Mucosa of descending colon (tissue), 3 donors: Measurements from ENCODE around the gene SPATA3. TPM values are rescaled to one million over a fixed set of nuclear protein-coding genes. Genes with fewer than 3 reads are reported as not detected.

Experiments used
- ATAC-seq: fragments of 200-7000 bp; cut with Tn5 transposase; one replicate; pipeline ENCODE4 v1.9.1; 2020; ENCODE audit warnings: mild to moderate bottlenecking, moderate library complexity
- DNase-seq, 3 donors: peaks; one replicate each; pipeline ENCODE4 v3.0.0-alpha.2; 2020
- H3K36me3 ChIP-seq: fragments of 200-600 bp; one replicate; pipeline ENCODE4 v1.8.0; 2021; ENCODE audit warnings: low read depth, mild to moderate bottlenecking
- H3K4me1 ChIP-seq: fragments of 200-600 bp; one replicate; pipeline ENCODE4 v1.8.0; 2021; ENCODE audit warnings: low read depth, mild to moderate bottlenecking
- H3K4me3 ChIP-seq: fragments of 200-600 bp; one replicate; pipeline ENCODE4 v1.8.0; 2021; ENCODE audit warnings: mild to moderate bottlenecking
- H3K9me3 ChIP-seq: fragments of 200-600 bp; one replicate; pipeline ENCODE4 v1.8.0; 2021; ENCODE audit warnings: mild to moderate bottlenecking
- intact Hi-C, 2 donors: fragments of 100-400 bp; cut with DNase I in 1 of 2; cut with micrococcal nuclease in 1 of 2; formaldehyde crosslinking; loops; one replicate each; pipeline versions ENCODE4 v1.11.0 to v1.11.1; 2022; cut with DNase I, micrococcal nuclease
- total RNA-seq, 3 donors: library from RNA; stranded (reverse); fragmentation: NEBNext Ultra II Directional in 2 of 3; extraction: Animal tissue kit (Norgen Biotek cat#: 25700) in 2 of 3; gene quantifications; one replicate each; pipeline versions ENCODE4 v1.2.1 to v1.2.4, GENCODE V29; 2021 to 2023
- TF ChIP-seq, protein P1 (sequence below): fragments of 200-600 bp; IDR thresholded peaks from one replicate; pipeline ENCODE4 v1.8.0; 2022; ENCODE audit warnings: antibody characterized with exemption, mild to moderate bottlenecking
- donor health status: DM: no; HTN: no; CAD: no; lungs with moderate emphysema.
- donor health status: DM: no; HTN: no; CAD: no.
- donor health status: DM: no; HTN: yes; CAD: no.

The SPATA3 gene
- total RNA-seq, 3 donors from 2014 or later: not detected

GRCh38 chr2:230972046-230972445 is 23.9 kb upstream of the SPATA3 start:
- intact Hi-C loops: no loop called here
- H3K36me3 ChIP-seq: no peaks in the 10 kb centered on the region
- DNase-seq: no peak

GRCh38 chr2:230974096-230974913 is 21.6 kb upstream of the SPATA3 start:
- no peaks in the 10 kb centered on the region for H3K36me3 ChIP-seq
- ATAC-seq (peak; percentile 82), DNase-seq (peak in 2 of 3 donors; percentile 23 to 66)
- TF ChIP-seq, protein P1, sequence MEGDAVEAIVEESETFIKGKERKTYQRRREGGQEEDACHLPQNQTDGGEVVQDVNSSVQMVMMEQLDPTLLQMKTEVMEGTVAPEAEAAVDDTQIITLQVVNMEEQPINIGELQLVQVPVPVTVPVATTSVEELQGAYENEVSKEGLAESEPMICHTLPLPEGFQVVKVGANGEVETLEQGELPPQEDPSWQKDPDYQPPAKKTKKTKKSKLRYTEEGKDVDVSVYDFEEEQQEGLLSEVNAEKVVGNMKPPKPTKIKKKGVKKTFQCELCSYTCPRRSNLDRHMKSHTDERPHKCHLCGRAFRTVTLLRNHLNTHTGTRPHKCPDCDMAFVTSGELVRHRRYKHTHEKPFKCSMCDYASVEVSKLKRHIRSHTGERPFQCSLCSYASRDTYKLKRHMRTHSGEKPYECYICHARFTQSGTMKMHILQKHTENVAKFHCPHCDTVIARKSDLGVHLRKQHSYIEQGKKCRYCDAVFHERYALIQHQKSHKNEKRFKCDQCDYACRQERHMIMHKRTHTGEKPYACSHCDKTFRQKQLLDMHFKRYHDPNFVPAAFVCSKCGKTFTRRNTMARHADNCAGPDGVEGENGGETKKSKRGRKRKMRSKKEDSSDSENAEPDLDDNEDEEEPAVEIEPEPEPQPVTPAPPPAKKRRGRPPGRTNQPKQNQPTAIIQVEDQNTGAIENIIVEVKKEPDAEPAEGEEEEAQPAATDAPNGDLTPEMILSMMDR: no peak
- no peak overlapping the region for H3K4me3 ChIP-seq
- H3K9me3 ChIP-seq: no peaks in the 10 kb centered on the region
- H3K4me1 ChIP-seq: no peaks in the 10 kb centered on the region
- intact Hi-C loops: no loop called here

More at GRCh38 chr2:230972046-230972445, 23.9 kb upstream of the SPATA3 start:
- H3K9me3 ChIP-seq: no peaks in the 10 kb centered on the region
- no peaks in the 10 kb centered on the region for H3K4me1 ChIP-seq
- TF ChIP-seq, protein P1: no peak
- H3K4me3 ChIP-seq: no peak overlapping the region
- no peak for ATAC-seq

- H3K36me3 ChIP-seq: no peaks in the 10 kb centered on the region
- DNase-seq (no peak), ATAC-seq (no peak)
- no peaks in the 10 kb centered on the region for H3K9me3 ChIP-seq
- TF ChIP-seq, protein P1: no peak
- H3K4me3 ChIP-seq: no peak overlapping the region
- no peaks in the 10 kb centered on the region for H3K4me1 ChIP-seq
- intact Hi-C loops: no loop called here
Measured at GRCh38 chr2:230975927-230976326, 20.0 kb upstream of the SPATA3 start.

DNA sequence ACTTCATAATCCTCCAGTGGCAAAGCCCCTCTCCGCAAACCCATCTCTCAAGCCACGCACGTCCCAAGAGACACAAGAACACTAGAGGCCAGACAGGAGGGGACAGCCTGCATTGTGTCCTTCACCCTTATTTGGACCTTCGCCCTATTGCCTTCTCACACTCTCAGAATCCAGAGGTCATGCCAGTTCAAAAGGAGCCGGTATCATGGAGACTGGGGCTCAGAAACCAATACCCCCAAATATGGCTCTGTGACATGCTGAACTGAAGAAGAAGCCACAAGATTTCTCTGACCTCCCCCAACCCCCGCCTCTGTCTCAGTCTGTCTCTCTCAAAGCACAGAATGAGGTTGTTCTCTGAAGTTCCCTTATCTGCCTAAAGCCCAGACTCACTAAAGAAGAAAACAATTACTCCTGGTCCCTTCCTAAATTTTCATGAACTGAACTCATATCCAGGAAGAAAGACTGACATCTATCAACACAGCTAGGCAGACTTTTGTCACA is 19.2 kb upstream of the SPATA3 start:
- H3K36me3 ChIP-seq: no peaks in the 10 kb centered on the region
- no peaks in the 10 kb centered on the region for H3K9me3 ChIP-seq
- no peak overlapping the region for H3K4me3 ChIP-seq
- TF ChIP-seq, protein P1: no peak
- no peak for ATAC-seq
- intact Hi-C loops: no loop called here
- no peak for DNase-seq
- H3K4me1 ChIP-seq: no peaks in the 10 kb centered on the region

DNA sequence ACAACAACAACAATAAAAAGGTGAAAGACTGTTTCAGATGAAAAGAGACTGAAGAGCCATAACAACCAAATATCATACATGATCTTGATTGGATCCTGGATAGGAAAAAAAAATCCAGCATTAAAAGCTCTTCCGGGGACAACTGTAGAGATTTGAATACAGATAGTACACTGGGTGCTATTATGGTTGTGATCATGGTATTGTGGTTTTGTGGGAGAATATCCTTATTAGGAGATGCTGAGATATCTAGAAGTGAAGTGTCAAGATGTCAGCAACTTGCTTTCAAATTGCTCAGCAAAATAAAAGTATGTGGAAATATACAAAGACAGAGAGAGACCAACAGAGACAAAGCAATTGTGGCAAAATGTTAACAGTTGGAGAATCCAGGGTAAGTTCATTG is 15.5 kb upstream of the SPATA3 start:
- no peak overlapping the region for H3K4me3 ChIP-seq
- ATAC-seq: no peak
- no peaks in the 10 kb centered on the region for H3K36me3 ChIP-seq
- intact Hi-C loops: loop anchor here in 1 of 2 donors (10.0 kb wide), 1 partner anchor 56 kb away; the partner anchor contains the start of gene GPR55
- DNase-seq: no peak
- H3K9me3 ChIP-seq: no peaks in the 10 kb centered on the region
- TF ChIP-seq, protein P1: no peak
- H3K4me1 ChIP-seq: no peaks in the 10 kb centered on the region
